Neuron (in vitro differentiated cells): Measurements from ENCODE around the gene ARMC7.

Experiments
- H2AFZ ChIP-seq: one replicate; pipeline ENCODE4 v1.6.1; 2013; ENCODE audit warnings: low read depth, mild to moderate bottlenecking, inconsistent platforms, low read length, moderate library complexity
- H3K27me3 ChIP-seq: one replicate; pipeline ENCODE4 v1.6.1; 2013; ENCODE audit warnings: low read length; ENCODE audit not compliant: insufficient read depth
- H3K36me3 ChIP-seq: one replicate; pipeline ENCODE4 v1.6.1; 2013; ENCODE audit warnings: low read length; ENCODE audit not compliant: insufficient read depth
- H3K4me1 ChIP-seq: one replicate; pipeline ENCODE4 v1.6.1; 2013; ENCODE audit warnings: low read length; ENCODE audit not compliant: insufficient read depth
- H3K4me3 ChIP-seq: 2 replicates; pipeline ENCODE4 v1.5.1; 2013; ENCODE audit warnings: mild to moderate bottlenecking, low read length, moderate library complexity
- H3K9me3 ChIP-seq: one replicate; pipeline ENCODE4 v1.6.1; 2013; ENCODE audit warnings: low read length

ARMC7 gene

DNA sequence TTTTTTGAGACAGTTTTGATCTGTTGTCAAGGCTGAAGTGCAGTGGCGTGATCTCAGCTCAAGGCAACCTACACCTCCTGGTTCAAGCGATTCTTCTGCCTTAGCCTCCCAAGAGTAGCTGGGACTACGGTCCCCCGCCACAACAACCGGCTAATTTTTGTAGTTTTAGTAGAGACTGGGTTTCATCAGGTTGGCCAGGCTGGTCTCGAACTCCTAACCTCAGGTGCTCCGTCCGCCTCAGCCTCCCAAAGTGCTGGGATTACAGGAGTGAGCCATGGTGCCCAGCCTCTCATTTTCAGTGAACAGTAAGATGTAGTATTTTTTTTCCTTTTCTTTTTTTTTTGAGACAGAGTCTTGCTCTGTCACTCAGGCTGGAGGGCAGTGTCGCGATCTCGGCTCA lies 65.2 kb downstream of the ARMC7 start:
- Histone ChIP-seq H2AFZ (no peak overlapping the region), H3K4me1 (peaks cover 3% of the 10 kb centered on the region), H3K36me3 (peaks cover 82% of the 10 kb centered on the region), H3K9me3 (no peaks in the 10 kb centered on the region), H3K27me3 (no peaks in the 10 kb centered on the region), H3K4me3 (no peak overlapping the region)

- H2AFZ ChIP-seq, result no peak overlapping the region
- H3K4me3 ChIP-seq, result no peak overlapping the region
- H3K4me1 ChIP-seq, result peaks cover 13% of the 10 kb centered on the region
- H3K27me3 ChIP-seq, result no peaks in the 10 kb centered on the region
- H3K9me3 ChIP-seq, result no peaks in the 10 kb centered on the region
- peaks cover 71% of the 10 kb centered on the region for H3K36me3 ChIP-seq
These were observed 66.9 kb downstream of the ARMC7 start for GRCh38 chr17:75176625-75177024.

DNA sequence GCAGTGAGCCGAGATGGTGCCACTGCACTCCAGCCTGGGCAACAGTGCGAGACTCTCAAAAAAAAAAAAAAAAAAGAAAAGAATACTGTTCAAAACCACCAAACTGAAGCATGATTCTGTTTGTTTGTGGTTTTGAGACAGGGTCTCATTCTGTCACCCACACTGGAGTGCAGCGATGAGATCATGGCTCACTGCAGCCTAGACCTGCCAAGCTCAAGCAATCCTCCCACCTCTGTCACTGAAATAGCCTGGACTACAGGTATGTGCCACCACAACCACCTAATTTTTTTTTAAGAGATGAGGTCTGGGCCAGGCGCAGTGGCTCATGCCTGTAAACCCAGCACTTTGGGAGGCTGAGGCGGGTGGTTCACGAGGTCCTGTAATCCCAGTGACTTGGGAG lies 68.7 kb downstream of the ARMC7 start:
- Histone ChIP-seq H3K9me3 (no peaks in the 10 kb centered on the region), H3K4me3 (no peak overlapping the region), H3K27me3 (no peaks in the 10 kb centered on the region), H3K36me3 (peaks cover 55% of the 10 kb centered on the region), H3K4me1 (peaks cover 13% of the 10 kb centered on the region), H2AFZ (no peak overlapping the region)
